Spleen (tissue), 11 donors: Measurements from ENCODE around the gene TPX2. TPM values are rescaled to one million over a fixed set of nuclear protein-coding genes. Genes with fewer than 3 reads are reported as not detected.

Source experiments
- DNase-seq: peaks from one replicate; pipeline ENCODE4 v3.0.0-alpha.2; 2020
- H3K27ac ChIP-seq, 8 donors: fragments of 200-600 bp; sonication (generic) in 7 of 8; 1 replicate in 4 of 8; 2 replicates in 4 of 8; pipeline versions ENCODE4 v1.5.0 to v1.8.0; 2016 to 2021; ENCODE audit warnings: inconsistent platforms in 4 of 8, mild to moderate bottlenecking in 4 of 8, moderate library complexity in 1 of 8
- H3K27me3 ChIP-seq, 7 donors: fragments of 200-600 bp; sonication (generic) in 6 of 7; replicated peaks in 1 of 7; 1 replicate in 4 of 7; 2 replicates in 3 of 7; pipeline versions ENCODE4 v1.5.0 to v1.8.0; 2016 to 2021; ENCODE audit warnings: inconsistent platforms in 3 of 7, mild to moderate bottlenecking in 1 of 7
- H3K36me3 ChIP-seq, 6 donors: fragments of 200-600 bp; sonication (generic) in 5 of 6; 1 replicate in 4 of 6; 2 replicates in 2 of 6; pipeline versions ENCODE4 v1.5.0 to v1.8.0; 2016 to 2021; ENCODE audit warnings: inconsistent platforms in 2 of 6
- H3K4me1 ChIP-seq, 6 donors: fragments of 200-600 bp; sonication (generic) in 5 of 6; 1 replicate in 3 of 6; 2 replicates in 3 of 6; pipeline versions ENCODE4 v1.5.0 to v1.8.0; 2016 to 2021; ENCODE audit warnings: inconsistent platforms in 3 of 6
- H3K4me3 ChIP-seq, 8 donors: fragments of 200-600 bp; sonication (generic) in 7 of 8; 1 replicate in 4 of 8; 2 replicates in 4 of 8; pipeline versions ENCODE4 v1.5.0 to v1.8.0; 2016 to 2021; ENCODE audit warnings: inconsistent platforms in 4 of 8, mild to moderate bottlenecking in 4 of 8, moderate library complexity in 2 of 8
- H3K9me3 ChIP-seq, 8 donors: fragments of 200-600 bp; sonication (generic) in 7 of 8; 1 replicate in 4 of 8; 2 replicates in 4 of 8; pipeline versions ENCODE4 v1.5.0 to v1.8.0; 2016 to 2021; ENCODE audit warnings: inconsistent platforms in 4 of 8
- POLR2A ChIP-seq, 3 donors: fragments of 450-650 bp; IDR thresholded peaks; one replicate each; pipeline ENCODE4 v1.5.1; 2017; ENCODE audit warnings: antibody characterized with exemption in 3 of 3, mild to moderate bottlenecking in 1 of 3
- POLR2AphosphoS5 ChIP-seq, 3 donors: sonication (generic); formaldehyde crosslinking; IDR thresholded peaks; one replicate each; pipeline ENCODE4 v1.5.1; 2017; ENCODE audit warnings: antibody characterized with exemption in 3 of 3
- WGBS, 5 donors: extraction: QIAGEN DNeasy Blood & Tissue Kit in 3 of 5; methylation state at CpG; one replicate each; pipeline versions ENCODE4 v1.1.5 to v1.1.7; 2013 to 2018; 5-methylcytosine and 5-hydroxymethylcytosine counted together
- intact Hi-C: fragments of 100-400 bp; cut with DNase I; formaldehyde crosslinking; loops from one replicate; pipeline ENCODE4 v1.15.0; 2023; ENCODE audit warnings: low total_unique reads
- polyA plus RNA-seq, 3 donors: library from polyadenylated mRNA; stranded (reverse); fragments of 200-250 nt; gene quantifications; one replicate each; pipeline ENCODE4 v1.2.1, GENCODE V29; 2013
- total RNA-seq, 7 donors: library from RNA; depleted of rRNA in 3 of 7; stranded (reverse); fragments of >200 nt in 3 of 7; fragmentation: NEBNext Ultra II Directional in 4 of 7; extraction: Animal tissue kit (Norgen Biotek cat#: 25700) in 4 of 7; gene quantifications; one replicate each; pipeline versions ENCODE4 v1.1.0 to v1.2.1, GENCODE V29; 2016 to 2021
- TF ChIP-seq, protein P1 (sequence below), 11 experiments: fragments of 200-600 bp in 7 of 11; fragments of 450-650 bp in 4 of 11; sonication (generic) in 4 of 11; IDR thresholded peaks in 8 of 11; conservative IDR thresholded peaks in 3 of 11; 1 replicate in 7 of 11; 2 replicates in 4 of 11; pipeline versions ENCODE4 v1.4.0 to v1.8.0; 2016 to 2021; ENCODE audit warnings: antibody characterized with exemption in 11 of 11, inconsistent platforms in 4 of 11, mild to moderate bottlenecking in 1 of 11
- donor health status: healthy with polysubstance abuse.
- donor health status: DM: no; HTN: no; CAD: no; lungs with moderate emphysema.
- donor health status: DM: no; HTN: no; CAD: no.
- donor health status: Bipolar disorder and iron deficiency.
- donor health status: healthy.
- donor health status: DM: no; HTN: no; CAD: no.
- donor health status: DM: yes; HTN: yes; CAD: no.

TPX2 gene
- total and polyA plus RNA-seq, 10 donors: 1.4 to 16.2 (median 7.2) TPM

DNA sequence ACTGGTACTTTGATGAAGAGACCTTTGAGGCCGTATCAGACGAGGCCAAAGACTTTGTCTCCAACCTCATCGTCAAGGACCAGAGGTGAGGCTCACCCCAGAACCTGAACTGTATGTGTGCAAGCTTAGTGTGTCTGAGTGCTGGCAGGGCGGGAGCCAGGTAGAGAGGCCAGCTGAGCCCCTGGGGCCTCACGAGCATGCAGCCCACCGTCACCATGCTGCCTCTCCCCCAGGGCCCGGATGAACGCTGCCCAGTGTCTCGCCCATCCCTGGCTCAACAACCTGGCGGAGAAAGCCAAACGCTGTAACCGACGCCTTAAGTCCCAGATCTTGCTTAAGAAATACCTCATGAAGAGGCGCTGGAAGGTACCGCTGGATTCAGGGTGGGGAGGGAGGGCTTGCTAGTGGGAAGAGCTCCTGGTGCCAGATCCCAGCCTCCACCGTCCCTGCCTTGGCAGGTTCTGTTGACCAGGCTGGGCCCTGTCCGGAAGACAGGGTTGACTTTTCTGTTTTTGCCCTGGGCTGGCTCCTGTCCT lies 92.7 kb downstream of the TPX2 start:
- Histone ChIP-seq H3K4me3 (no peak overlapping the region), H3K9me3 (no peaks in the 10 kb centered on the region), H3K4me1 (peaks cover 11 to 53% (median 16%) of the 10 kb centered on the region in 6 donors), H3K36me3 (no peaks in the 10 kb centered on the region), H3K27ac (no peak overlapping the region), H3K27me3 (peaks cover 0 to 7% (median 0%) of the 10 kb centered on the region in 7 donors)
- intact Hi-C loops: no loop called here
- DNase-seq: peak; percentile 49
- WGBS, 5 donors: 91 to 97% (median 92%) methylated on average over 15 to 17 of the region's 17 CpGs
- TF ChIP-seq POLR2AphosphoS5 (IDR thresholded peaks at IDR 0.05) (no peak), POLR2A (IDR thresholded peaks at IDR 0.05) (no peak)
- TF ChIP-seq, protein P1, sequence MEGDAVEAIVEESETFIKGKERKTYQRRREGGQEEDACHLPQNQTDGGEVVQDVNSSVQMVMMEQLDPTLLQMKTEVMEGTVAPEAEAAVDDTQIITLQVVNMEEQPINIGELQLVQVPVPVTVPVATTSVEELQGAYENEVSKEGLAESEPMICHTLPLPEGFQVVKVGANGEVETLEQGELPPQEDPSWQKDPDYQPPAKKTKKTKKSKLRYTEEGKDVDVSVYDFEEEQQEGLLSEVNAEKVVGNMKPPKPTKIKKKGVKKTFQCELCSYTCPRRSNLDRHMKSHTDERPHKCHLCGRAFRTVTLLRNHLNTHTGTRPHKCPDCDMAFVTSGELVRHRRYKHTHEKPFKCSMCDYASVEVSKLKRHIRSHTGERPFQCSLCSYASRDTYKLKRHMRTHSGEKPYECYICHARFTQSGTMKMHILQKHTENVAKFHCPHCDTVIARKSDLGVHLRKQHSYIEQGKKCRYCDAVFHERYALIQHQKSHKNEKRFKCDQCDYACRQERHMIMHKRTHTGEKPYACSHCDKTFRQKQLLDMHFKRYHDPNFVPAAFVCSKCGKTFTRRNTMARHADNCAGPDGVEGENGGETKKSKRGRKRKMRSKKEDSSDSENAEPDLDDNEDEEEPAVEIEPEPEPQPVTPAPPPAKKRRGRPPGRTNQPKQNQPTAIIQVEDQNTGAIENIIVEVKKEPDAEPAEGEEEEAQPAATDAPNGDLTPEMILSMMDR (IDR thresholded peaks at IDR 0.05 in 8 of 11, conservative IDR thresholded peaks at IDR 0.05 in 3 of 11): no peak

DNA sequence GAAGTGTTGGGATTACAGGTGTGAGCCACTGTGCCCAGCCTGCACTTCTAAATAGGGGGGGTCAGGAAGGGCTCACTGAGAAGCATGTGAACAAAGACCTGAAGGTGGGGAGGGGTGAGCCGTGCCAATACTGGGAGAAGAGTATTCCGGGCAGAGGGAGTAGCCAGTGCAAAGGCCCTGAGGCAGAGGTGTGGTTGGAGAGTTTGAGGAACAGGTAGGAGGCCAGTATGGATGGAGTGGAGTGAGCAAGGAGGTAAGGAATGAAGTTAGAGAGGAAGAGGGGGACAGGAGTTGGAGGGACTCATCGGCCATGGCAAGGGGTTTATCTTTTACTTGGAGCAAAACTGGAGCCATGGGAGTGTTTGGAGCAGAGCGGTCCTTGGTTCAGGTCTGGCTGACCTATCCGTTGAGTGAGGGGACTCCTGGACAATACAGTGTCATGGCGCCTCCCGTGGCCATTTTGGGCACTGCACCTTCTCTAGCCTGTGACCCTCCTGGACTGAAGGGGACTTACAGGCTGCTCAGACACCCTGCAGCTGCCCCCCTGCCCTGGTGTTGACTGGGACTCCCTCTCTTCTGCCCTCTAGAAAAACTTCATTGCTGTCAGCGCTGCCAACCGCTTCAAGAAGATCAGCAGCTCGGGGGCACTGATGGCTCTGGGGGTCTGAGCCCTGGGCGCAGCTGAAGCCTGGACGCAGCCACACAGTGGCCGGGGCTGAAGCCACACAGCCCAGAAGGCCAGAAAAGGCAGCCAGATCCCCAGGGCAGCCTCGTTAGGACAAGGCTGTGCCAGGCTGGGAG lies 94.2 kb downstream of the TPX2 start:
- Histone ChIP-seq H3K9me3 (no peaks in the 10 kb centered on the region), H3K27me3 (peaks cover 0 to 7% (median 0%) of the 10 kb centered on the region in 7 donors), H3K27ac (no peak overlapping the region), H3K36me3 (no peaks in the 10 kb centered on the region), H3K4me1 (peaks cover 11 to 63% (median 24%) of the 10 kb centered on the region in 6 donors), H3K4me3 (no peak overlapping the region)
- 59 to 76% (median 67%) methylated on average over 13 to 14 of the region's 14 CpGs for WGBS, 5 donors
- intact Hi-C loops: no loop called here
- no peak for TF ChIP-seq POLR2AphosphoS5 (IDR thresholded peaks at IDR 0.05)
- no peak for TF ChIP-seq POLR2A (IDR thresholded peaks at IDR 0.05)
- TF ChIP-seq, protein P1 (IDR thresholded peaks at IDR 0.05 in 8 of 11, conservative IDR thresholded peaks at IDR 0.05 in 3 of 11): peak; percentile 41 to 93 (median 79)
- peak; percentile 85 for DNase-seq

DNA sequence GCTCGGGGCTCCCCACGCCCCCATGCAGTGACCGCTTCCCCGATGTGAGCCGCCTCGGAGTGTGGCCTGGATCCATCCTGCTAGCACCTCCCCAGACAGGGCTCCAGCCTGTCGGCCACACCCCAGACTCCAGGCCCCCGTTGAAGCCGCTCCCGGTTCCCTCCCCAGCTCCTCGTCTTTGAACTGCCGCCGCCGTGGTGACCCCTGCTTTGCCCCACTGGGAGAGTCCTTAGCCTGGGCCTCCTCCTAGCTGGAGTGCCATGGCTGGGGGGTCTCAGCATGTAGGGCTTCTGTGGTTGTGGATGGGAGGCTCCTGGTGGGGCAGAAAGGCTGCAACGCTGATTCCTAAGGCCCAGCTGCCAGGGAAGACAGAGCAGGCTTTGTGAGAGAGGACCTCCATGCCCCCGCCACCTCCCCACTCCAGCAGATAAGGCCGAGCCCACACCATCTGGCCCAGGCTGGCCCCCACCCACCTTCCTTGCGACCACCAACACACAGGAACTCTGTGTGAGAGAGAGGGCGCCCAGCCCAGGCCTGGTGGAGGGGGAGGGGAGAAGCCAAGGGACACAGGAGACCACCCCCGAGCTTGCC lies 94.9 kb downstream of the TPX2 start:
- no peaks in the 10 kb centered on the region for H3K36me3 ChIP-seq
- no peak overlapping the region for H3K27ac ChIP-seq
- H3K4me1 ChIP-seq: peaks cover 11 to 64% (median 27%) of the 10 kb centered on the region in 6 donors
- no peak overlapping the region for H3K4me3 ChIP-seq
- WGBS, 5 donors: 80 to 88% (median 84%) methylated on average over 14 to 20 of the region's 20 CpGs
- TF ChIP-seq, protein P1 (IDR thresholded peaks at IDR 0.05 in 8 of 11, conservative IDR thresholded peaks at IDR 0.05 in 3 of 11): no peak
- TF ChIP-seq POLR2A (IDR thresholded peaks at IDR 0.05): no peak
- no peak for TF ChIP-seq POLR2AphosphoS5 (IDR thresholded peaks at IDR 0.05)
- H3K9me3 ChIP-seq: no peaks in the 10 kb centered on the region
- DNase-seq: peak; percentile 68
- H3K27me3 ChIP-seq: peaks cover 0 to 7% (median 0%) of the 10 kb centered on the region in 7 donors
- intact Hi-C loops: no loop called here

DNA sequence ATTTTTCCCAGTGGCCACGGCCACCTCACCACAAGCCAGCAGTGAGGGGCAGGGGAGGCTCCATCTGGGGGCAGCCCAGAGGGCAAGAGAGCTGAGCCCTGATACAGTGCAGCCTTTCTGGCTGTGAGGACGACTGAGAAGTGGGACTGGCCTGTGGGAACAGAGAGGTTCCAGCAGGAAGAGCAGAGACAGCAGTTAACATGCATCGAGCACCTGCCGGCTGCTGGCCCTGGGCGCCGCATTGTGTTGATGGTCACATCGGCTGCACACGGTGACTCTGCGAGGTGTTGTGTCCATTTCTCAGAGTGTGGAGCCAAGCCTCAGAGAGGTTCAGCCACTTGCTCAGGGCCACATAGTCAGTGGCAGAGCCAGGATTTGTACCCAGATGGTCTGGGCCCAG lies 96.5 kb downstream of the TPX2 start:
- H3K9me3 ChIP-seq: no peaks in the 10 kb centered on the region
- 72 to 89% (median 73%) methylated on average over 4 to 9 of the region's 9 CpGs for WGBS, 5 donors
- DNase-seq: no peak
- H3K4me3 ChIP-seq: no peak overlapping the region
- peaks cover 0 to 7% (median 0%) of the 10 kb centered on the region in 7 donors for H3K27me3 ChIP-seq
- H3K27ac ChIP-seq: peak overlapping the region in 1 of 8 donors; percentile 17
- TF ChIP-seq POLR2A (IDR thresholded peaks at IDR 0.05) (no peak), POLR2AphosphoS5 (IDR thresholded peaks at IDR 0.05) (no peak)
- TF ChIP-seq, protein P1 (IDR thresholded peaks at IDR 0.05 in 8 of 11, conservative IDR thresholded peaks at IDR 0.05 in 3 of 11): no peak
- peaks cover 11 to 71% (median 25%) of the 10 kb centered on the region in 6 donors for H3K4me1 ChIP-seq
- intact Hi-C loops: no loop called here
- no peaks in the 10 kb centered on the region for H3K36me3 ChIP-seq
